GM21825 (cell line): ENCODE measurements around the gene COL21A1.

Source experiments
- ATAC-seq: cut with Tn5 transposase; IDR thresholded peaks from one replicate; pipeline ENCODE4 v1.9.1; 2021; ENCODE audit warnings: mild to moderate bottlenecking, moderate library complexity; ENCODE audit not compliant: unreplicated experiment

The COL21A1 gene

DNA sequence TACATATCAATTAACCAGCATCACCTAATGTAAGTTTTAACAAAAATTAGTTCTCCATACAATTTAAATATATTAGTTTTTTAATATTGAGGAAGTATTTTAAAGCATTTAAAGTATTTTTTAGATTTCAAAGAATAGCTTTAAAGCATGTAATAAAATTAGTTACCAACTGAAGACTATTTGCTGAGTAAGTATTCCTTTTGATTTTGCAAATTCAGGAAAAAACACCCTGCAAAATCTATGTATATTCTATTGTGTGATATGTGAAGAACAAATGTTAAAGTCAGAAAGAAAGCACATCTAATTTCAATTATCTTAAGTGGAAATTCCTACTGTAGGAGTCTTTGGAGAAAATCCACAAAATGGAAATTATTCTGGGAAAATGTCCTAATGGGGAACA is 107.3 kb downstream of the COL21A1 start:
- no peak for ATAC-seq

DNA sequence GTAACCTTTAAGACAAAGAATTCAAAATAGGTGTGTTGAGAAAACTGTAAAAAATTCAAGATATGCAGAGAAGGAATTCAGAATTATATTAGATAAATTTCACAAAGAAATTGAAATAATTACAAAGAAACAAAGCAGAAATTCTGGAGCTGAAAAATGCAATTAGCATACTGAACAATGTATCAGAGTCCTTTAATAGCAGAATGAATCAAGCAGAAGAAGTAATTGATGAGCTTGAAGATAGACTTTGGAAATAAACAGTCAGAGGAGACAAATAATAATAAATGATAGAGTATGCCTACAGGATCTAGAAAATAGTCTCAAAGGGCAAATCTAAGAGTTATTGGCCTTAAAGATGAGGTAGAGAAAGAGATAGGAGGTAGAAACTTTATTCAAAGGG is 131.7 kb downstream of the COL21A1 start:
- ATAC-seq, result no peak

DNA sequence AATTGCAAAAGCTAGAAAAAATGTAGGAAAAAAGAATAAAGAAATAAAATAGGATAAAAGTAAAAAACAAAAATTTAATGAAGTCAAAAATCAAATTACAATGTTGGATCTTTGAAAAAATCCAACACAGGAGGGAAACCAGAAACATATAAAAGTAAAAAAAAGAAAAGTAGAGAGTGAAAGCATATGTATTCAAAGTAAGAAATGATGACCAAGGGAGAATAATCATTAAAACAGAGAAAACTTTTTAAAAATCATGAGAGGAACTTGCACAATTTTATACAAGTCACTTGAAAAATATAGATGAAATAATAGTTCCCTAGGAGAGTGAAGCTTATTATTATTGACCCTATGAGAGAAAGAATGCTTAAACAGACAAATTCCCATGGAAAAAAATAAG is 138.2 kb downstream of the COL21A1 start:
- no peak for ATAC-seq

DNA sequence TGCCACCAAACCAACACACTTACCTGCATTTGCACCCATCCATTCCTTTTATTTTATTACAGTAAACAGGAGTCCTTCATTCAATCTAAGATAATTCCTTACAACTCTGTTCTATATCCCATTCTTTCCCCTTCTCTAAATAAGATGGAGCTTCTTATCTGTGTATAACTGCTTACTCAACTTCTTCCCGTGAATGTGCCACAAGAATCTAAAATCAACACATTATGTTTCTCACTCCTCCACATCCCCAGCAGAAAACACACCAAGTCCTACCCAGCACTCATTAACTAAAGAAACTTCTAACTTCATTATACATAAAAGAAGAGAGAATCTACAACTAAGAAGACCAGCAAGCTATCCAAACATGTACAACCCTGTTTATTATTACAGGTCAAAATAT is 141.1 kb downstream of the COL21A1 start:
- ATAC-seq, result no peak

DNA sequence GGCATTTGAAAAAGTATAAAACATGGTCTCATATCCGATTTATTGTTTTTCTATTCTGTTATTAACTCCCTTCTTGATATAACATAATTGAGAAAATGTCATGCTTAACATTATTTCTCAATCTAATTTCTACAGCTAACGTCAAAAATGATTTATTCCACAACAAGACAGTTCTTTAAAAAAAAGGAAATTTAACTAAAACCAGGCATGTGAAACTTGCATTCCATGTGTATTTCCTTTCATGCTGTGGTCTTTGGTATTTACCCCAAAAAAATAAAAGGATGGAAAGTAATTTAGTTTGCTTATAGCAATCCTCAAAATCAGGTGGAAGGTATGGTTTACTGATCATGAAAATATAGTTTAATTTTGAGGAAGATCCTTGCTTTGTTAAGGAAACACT is 142.8 kb downstream of the COL21A1 start:
- ATAC-seq, result no peak

DNA sequence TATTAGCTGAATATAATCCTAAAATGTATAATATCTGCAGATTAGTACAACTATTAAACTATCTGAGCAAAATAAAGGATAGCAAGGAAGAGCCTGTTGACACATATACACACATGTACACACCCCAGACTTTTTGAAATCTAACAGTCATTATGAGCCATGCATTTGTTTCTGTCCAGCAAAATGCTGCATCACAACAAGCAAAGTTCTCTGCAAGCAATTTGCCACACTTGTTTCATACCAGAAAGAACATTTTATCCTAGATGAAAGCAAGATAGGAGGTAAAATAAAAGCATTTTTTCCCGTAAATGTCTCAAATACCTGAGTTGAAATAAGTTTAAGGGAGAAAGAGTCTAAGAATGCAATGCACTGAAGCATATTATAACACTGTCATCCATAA is 145.2 kb downstream of the COL21A1 start:
- no peak for ATAC-seq

DNA sequence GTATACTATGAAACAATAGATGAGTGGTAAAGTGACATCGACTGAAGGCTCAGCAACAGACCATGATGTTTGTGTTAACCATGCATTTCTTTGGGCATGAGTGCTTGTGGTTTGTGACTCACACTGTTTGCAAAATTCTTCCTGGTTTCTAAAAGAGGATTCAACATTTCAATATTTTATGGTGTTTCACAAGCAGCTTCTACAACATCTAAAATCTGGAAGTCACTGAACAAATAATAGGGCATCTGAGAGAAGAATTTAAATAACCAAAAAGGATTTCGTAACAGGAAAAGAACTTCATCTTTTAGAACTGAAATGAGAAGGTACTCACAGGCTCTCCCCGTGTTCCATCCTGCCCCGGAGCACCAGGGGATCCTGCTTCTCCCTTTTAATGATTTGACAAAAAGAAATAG is 146.2 kb downstream of the COL21A1 start:
- no peak for ATAC-seq

DNA sequence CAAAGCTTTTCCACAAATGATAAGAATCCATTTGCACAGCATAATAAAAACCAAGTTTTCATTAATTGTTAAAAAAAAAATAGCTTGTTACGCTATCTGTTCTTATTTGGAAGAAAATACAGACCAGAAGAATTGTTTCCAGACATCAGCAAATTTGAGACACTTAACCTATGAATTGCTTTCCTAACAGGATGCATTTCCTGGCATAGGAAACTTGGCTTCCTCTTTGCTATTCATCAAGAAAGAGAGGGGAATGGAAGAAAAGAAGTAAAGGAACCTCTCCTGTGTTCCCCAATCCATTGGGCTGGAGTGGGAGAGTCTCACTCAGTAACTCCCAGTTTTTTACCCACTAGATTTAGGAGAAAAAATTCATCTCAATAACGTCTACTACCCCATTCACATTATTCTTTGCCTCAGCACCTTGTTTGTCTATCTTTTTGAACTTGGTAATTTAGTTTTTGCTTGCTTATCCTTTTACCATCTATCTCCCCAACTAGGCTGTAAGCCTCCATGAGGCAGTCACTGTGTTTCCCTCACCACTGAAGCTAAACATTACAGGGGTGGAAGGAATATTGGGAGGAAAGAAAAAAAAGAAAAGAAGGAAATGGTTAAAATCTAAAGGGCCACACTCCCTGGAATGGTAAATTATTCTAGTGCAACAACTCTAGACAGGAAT is 150.3 kb downstream of the COL21A1 start:
- no peak for ATAC-seq

DNA sequence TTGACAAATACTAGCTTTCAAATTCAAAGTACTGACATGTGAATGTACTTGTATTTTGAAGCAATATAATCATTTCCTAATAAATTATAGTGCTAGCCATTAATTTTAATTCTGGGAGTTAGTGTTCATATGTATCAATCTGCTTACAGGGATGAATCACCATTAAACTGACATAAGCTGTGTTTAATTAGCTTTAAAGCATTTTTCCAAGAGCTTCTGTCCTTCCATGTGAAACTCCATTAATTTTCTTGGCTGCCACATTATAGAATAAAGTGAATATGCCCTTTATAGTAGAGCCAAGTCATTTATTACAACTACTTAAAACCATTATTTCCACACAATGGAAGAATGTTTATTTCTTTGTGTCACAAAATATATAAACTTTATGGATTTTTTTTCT is 150.8 kb downstream of the COL21A1 start:
- ATAC-seq, result no peak

DNA sequence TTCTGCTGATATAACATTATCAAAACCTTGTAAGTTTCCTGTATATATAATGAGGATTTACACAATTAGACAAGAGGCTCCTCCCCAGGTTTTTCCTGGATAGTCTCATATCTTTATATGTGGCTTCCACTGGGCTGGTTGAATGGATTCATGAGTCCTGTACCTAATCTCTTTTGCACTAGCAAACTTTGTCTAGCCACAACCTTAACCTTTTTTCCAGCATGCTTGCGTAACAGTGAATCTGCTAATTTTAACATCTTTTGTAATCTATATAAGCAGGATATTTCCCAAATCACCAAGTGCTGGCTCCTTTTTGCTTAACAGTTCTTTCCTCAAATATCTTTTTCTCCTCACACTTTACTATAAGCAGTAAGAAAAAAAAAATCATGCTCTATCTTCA is 153.6 kb downstream of the COL21A1 start:
- no peak for ATAC-seq

DNA sequence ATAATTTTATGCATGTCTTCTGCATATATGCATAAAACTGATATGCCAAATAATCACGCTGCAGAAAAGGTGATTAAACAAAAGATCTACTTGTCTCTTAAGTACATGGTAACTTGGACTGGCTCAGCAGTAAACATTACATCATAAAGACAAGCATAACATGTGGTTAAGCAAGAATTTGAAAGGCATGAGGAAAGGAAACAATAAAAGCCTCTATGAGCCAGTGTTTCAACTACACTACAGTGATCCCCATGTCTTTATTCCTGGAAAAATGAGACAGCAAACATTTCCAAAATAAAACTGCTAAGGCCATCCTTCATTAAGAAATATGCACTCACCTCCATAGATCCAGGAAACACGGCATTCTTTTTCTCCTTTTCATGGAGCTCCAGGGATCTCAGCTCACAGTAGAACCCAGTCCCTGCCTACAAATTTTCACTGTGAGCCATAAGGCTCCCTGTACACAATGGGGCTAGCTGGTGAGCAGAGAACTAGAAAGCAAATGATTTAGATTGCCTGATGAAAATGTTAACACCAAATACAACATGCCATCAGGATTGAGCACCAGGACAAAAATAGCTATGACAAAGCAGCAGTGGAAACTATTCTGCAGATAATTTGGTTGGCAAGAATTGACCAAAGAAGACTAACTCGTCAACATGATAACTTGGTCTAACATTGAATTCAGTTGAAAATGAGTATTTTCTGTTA is 156.1 kb downstream of the COL21A1 start:
- ATAC-seq, result no peak

DNA sequence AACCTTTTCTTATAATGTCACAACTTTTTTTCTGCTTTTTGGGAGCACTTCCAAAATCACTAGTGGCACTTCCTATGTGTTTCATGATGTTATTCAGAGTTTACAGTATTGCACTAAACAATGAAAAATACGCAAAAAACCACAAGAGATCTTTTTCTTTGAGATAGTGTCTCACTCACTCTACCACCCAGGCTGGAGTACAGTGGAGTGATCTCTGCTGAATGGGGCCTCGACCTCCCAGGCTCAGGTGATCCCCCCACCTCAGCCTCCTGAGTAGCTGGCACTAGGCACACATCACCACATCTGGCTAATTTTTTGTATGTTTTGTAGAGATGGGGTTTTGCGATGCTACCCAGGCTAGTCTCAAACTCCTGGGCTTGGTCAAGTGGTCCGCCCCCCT is 158.7 kb downstream of the COL21A1 start:
- ATAC-seq, result no peak

DNA sequence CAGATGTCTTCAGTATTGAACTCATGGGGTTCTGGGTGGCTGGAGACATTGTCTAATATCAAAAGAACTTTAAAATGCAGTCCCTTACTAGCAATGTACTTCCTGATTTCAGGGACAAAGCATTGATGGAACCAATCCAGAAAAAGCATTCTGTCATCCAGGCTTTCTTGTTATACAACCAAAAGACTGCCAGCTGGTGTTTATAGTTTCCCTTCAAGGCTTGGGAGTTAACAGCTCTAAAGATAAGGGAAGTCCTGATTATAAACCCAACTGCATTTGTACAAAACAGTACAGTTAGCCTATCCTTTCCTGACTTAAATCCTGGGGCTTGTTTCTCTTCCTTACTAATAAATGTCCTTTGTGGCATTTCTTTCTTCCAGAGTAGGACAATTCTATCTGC is 160.0 kb downstream of the COL21A1 start:
- no peak for ATAC-seq

DNA sequence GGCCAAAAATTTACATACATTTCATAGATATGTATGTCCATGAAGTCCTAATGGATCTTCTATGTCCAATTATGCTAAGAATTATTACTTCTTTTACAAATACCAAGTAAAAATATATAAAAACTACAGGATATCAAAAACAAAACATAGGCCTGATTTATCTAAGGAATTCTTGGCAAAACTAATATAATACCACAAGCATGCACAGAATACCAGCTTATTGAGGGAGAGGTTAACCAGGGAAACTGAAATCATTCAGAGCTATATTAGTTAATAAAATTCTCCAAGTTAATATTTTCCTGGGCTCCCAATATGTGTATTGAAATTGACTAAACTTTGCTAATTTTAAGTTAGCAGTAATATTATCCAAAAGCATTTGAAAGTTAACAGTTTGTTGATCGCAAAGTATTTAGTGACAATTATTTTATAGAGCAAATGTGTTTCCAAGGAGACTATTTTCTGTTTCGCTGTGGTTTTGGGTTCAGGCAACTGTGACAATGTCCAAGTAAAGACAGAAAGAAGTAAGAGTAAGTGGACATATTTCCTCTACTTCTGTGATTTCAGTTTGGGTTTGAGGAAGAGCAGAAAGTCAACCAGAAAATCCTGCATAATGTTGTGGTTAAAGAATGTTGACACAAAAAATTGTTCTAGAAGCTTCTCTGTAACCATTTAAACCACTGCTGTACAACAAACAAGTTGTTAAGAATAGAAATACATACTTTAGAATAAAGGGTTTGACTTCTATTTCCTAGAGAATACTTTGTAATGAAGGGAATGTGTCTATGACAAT is 167.4 kb downstream of the COL21A1 start:
- no peak for ATAC-seq

DNA sequence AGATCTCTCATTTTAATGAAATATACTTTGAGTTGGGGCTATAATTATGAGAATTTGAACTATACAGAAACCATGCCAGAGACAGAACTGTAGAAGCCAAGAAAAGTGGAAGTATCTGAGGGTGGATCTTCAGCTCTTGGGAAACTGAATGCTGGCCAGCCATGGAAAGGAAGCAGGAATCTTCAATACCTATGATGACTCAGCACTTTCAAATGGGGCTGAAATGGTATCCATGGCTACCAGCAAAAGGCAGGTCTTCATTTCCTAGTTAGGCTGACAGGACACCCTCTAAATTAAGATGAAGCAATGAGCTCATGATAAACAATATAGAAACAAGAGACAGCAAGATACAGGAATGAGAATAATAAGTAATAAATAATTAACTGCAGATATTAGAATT is 171.3 kb downstream of the COL21A1 start:
- no peak for ATAC-seq

DNA sequence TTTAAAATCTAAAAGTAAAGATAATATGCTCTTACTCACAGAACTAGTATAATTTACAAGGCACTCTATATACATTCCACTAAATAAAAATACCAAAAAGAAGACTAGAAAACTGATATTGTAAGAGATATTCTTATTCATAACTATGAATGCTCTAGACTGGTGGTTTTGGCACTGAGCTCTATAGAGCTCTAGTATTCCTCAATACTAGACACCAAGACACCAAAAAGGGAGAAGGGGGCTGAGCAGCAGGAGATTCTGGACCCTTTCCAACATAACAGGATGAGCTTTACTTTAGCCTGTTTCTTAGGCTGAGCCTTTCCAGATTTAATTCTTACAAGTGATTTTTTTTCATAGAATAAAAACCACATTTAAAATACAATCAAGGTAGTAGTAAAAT is 173.6 kb downstream of the COL21A1 start:
- no peak for ATAC-seq

DNA sequence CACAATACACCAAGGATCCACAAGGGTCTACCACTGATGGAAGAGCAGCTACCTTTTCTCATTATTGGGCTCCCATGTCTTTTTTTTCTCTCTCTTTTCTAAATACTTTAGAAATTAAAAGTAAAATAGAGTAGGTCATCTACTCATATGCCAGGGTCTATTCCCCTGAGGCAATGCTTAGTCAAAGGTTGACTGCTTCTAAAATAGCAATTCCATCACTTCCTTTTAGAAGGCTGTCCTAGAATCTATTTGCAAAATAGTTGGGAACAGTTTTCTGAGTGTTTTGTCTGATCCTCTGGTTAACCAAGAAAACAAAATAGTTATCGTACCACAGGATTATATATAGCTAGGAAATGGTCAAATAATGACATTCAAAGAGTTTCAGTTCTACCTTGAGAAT is 174.1 kb downstream of the COL21A1 start:
- no peak for ATAC-seq

DNA sequence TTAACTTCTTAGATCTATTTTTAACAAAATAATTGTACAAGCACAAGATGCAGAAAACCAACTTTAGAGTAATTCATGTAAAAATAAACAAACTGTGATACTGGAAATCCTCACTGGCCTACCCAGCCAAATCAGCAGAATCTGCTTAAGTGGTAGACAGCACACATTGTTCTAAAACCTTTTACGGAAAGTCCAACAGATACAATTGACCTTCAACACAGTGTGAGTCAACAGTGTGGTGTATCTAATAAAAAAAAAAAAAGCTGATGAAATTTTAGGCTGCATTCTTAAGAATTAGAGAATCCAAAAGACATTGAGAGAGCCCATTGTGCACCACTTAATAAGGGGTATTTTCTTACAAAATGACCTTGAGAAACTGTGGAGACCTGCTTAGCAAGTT is 174.5 kb downstream of the COL21A1 start:
- no peak for ATAC-seq

DNA sequence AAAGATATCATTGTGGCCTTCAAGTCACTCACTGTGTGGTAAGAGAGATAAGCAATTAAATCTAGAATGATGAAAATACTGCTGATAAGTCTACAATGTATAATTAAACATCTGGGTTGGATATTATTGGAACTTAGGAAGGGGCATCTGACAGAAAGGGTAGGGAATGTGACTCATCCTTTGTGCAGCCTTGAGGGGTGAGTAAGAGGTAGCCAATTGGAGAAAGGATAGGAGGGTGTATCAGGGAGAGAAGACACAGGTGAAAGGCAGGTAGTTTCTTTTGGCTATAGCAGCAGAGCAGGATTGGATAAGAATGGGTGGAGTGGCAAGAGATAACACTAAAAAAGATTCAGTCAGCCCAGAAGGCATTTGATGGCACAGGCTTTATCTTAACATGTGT is 182.0 kb downstream of the COL21A1 start:
- no peak for ATAC-seq

DNA sequence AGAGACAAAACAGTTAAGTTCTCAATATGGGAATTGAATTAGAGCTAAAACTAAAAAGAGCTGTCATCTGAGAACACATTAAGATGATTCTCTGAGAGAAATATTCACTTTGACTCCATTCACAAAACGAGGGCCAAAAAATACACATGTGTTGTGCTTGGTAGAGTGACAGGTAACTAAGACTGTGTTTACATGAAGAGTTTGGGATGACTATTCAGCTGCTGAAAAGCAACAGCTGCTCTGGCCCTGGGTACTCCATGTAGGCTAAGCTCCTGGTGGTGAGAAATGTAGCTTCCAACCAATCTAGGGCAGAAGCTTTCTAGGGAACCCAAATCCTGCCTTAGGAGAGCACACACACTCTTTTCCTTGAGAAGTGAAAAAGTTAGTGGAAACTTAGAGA is 184.5 kb downstream of the COL21A1 start:
- ATAC-seq, result no peak

DNA sequence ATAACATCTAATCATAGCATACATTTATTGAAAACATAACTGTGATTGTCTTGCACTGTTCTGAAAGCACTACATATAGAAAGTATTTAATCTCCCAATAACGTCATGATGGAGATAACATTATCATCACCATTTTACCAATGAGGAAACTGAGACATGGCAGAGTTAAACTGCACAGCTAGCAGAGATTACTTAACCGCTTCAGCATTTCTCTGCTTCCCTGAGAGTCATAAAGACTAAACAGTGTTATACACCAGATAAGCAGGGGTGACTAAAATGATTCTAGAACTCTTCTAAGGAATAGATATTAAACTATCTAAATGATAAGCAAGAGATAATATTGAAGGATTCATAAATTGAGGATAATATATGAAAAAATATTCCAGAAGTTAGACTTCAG is 188.7 kb downstream of the COL21A1 start:
- no peak for ATAC-seq

DNA sequence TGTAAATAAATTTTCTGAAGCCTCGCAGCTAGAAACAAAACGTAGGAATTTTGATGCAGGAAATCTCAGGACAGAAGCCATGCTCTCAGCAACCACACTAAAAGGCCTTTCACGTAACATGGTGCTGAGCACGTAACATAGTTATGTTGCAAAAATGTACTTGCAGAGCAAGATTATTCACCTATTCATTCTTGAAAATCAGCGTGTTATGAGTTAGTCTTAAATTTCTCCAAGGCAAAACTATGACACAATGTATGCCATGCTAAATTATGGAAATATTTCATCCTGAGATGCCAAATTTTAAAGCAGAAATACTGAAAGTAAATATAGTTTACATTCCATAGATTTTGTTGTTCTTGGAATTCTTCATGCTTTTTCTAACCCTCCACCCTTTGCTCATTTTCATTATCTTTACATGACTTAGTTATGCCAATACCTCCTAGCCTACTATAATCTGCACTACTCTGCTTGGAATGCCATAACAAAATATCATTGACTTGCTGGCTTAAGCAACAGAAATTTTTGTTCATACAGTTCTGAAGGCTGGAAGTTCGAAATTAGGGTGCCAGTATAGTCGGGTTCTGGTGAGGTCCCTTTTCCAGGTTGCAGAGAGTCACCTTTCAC is 192.2 kb downstream of the COL21A1 start:
- ATAC-seq, result no peak
